Thoracic aorta (tissue), 2 donors: Measurements from ENCODE around the gene ABHD3. TPM values are rescaled to one million over a fixed set of nuclear protein-coding genes. Genes with fewer than 3 reads are reported as not detected.

Source experiments
- ATAC-seq: fragments of 150-250 bp; one replicate; pipeline ENCODE4 v1.8.0; 2017; ENCODE audit warnings: low read depth; ENCODE audit not compliant: insufficient number of reproducible peaks, low FRiP score
- DNase-seq: peaks from one replicate; pipeline ENCODE4 v3.0.0-alpha.2; 2020; ENCODE audit warnings: low spot score
- H3K27ac ChIP-seq, 2 donors: fragments of 200-600 bp; sonication (generic); 1 replicate in 1 of 2; 2 replicates in 1 of 2; pipeline ENCODE4 v1.5.1; 2016; ENCODE audit warnings: mild to moderate bottlenecking in 2 of 2, moderate library complexity in 2 of 2
- H3K27me3 ChIP-seq: fragments of 200-600 bp; sonication (generic); replicated peaks from 2 replicates; pipeline ENCODE4 v1.6.0; 2016; ENCODE audit warnings: mild to moderate bottlenecking; ENCODE audit not compliant: insufficient read depth
- H3K36me3 ChIP-seq: fragments of 200-600 bp; sonication (generic); one replicate; pipeline ENCODE4 v1.5.1; 2016
- H3K4me1 ChIP-seq, 2 donors: fragments of 200-600 bp; sonication (generic); 1 replicate in 1 of 2; 2 replicates in 1 of 2; pipeline versions ENCODE4 v1.5.1 to v1.6.0; 2016; ENCODE audit warnings: low read depth in 2 of 2, mild to moderate bottlenecking in 1 of 2; ENCODE audit not compliant: control insufficient read depth in 1 of 2
- H3K4me3 ChIP-seq: fragments of 200-600 bp; sonication (generic); 2 replicates; pipeline ENCODE4 v1.5.1; 2016; ENCODE audit warnings: mild to moderate bottlenecking
- H3K9me3 ChIP-seq: fragments of 200-600 bp; sonication (generic); 2 replicates; pipeline ENCODE4 v1.5.1; 2016
- total RNA-seq, 2 donors: library from RNA; depleted of rRNA; stranded (reverse); fragments of >200 nt; gene quantifications; one replicate each; pipeline versions ENCODE4 v1.1.0 to v1.2.3, GENCODE V29; 2016
- TF ChIP-seq, protein P1 (sequence below): fragments of 200-600 bp; sonication (generic); IDR thresholded peaks from one replicate; pipeline ENCODE4 v1.5.1; 2019; ENCODE audit warnings: antibody characterized with exemption

ABHD3 gene
- total RNA-seq, 2 donors from 2014 or later, result 8.5 to 14.4 TPM

DNA sequence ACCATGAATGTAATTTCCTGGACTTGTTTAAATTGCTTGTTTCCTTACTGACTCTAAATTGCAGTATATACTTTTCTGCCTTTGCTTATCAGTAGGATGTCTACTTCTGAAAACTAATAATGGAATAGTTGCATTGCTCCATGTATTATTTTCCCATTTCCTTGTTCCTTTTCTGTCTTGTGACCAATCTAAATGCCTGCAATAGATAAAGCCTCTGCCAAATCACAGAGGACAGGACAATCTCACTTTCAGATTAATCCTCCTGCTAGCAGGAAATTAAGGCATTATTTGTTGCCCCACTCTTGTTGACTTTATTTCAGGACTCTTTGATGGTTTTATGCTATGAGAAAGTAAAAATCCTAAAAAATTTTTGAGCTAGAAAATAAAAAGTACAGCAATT, 99.4 kb downstream of the ABHD3 start:
- H3K4me3 ChIP-seq, result no peak overlapping the region
- H3K4me1 ChIP-seq, result no peaks in the 10 kb centered on the region
- ATAC-seq, result no peak
- DNase-seq, result no peak
- no peaks in the 10 kb centered on the region for H3K27me3 ChIP-seq
- H3K9me3 ChIP-seq, result no peaks in the 10 kb centered on the region
- no peaks in the 10 kb centered on the region for H3K36me3 ChIP-seq
- TF ChIP-seq, protein P1, sequence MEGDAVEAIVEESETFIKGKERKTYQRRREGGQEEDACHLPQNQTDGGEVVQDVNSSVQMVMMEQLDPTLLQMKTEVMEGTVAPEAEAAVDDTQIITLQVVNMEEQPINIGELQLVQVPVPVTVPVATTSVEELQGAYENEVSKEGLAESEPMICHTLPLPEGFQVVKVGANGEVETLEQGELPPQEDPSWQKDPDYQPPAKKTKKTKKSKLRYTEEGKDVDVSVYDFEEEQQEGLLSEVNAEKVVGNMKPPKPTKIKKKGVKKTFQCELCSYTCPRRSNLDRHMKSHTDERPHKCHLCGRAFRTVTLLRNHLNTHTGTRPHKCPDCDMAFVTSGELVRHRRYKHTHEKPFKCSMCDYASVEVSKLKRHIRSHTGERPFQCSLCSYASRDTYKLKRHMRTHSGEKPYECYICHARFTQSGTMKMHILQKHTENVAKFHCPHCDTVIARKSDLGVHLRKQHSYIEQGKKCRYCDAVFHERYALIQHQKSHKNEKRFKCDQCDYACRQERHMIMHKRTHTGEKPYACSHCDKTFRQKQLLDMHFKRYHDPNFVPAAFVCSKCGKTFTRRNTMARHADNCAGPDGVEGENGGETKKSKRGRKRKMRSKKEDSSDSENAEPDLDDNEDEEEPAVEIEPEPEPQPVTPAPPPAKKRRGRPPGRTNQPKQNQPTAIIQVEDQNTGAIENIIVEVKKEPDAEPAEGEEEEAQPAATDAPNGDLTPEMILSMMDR, result no peak
- no peak overlapping the region for H3K27ac ChIP-seq

GRCh38 chr18:21604671-21605070, 99.9 kb downstream of the ABHD3 start:
- ATAC-seq, result no peak
- no peak for DNase-seq
- no peak overlapping the region for H3K4me3 ChIP-seq
- no peaks in the 10 kb centered on the region for H3K27me3 ChIP-seq
- TF ChIP-seq, protein P1, result no peak
- no peaks in the 10 kb centered on the region for H3K36me3 ChIP-seq
- H3K9me3 ChIP-seq, result no peaks in the 10 kb centered on the region
- H3K4me1 ChIP-seq, result no peaks in the 10 kb centered on the region
- H3K27ac ChIP-seq, result no peak overlapping the region

- no peak overlapping the region for H3K4me3 ChIP-seq
Observed at GRCh38 chr18:21602299-21602587, 102.3 kb downstream of the ABHD3 start.

More at GRCh38 chr18:21602299-21602587, 102.3 kb downstream of the ABHD3 start:
- Histone ChIP-seq H3K9me3 (no peaks in the 10 kb centered on the region), H3K27me3 (no peaks in the 10 kb centered on the region), H3K36me3 (no peaks in the 10 kb centered on the region), H3K27ac (no peak overlapping the region), H3K4me1 (peaks cover 7 to 20% of the 10 kb centered on the region in 2 donors)
- TF ChIP-seq, protein P1, result no peak
- DNase-seq, result no peak
- no peak for ATAC-seq

Other genes starting within 250 kb of the ABHD3 start
- 10 to 100 TPM; 10.3 to 22.0 TPM for gene ESCO1, start 104.1 kb downstream of the ABHD3 start, total RNA-seq
- 1 to 10 TPM; 4.3 to 7.8 TPM for gene SNRPD1, start 92.5 kb downstream of the ABHD3 start, total RNA-seq
- gene MIB1, start 36.0 kb upstream of the ABHD3 start, total RNA-seq, result 10 to 100 TPM; 37.9 to 53.6 TPM